ENCODE measurements around the gene SUPT5H.
"Not testable (repeated sequence)": the region's sequence is repeated elsewhere in the genome, so short reads cannot be mapped to it uniquely, and the experiment has no call there.

Gene SUPT5H

DNA sequence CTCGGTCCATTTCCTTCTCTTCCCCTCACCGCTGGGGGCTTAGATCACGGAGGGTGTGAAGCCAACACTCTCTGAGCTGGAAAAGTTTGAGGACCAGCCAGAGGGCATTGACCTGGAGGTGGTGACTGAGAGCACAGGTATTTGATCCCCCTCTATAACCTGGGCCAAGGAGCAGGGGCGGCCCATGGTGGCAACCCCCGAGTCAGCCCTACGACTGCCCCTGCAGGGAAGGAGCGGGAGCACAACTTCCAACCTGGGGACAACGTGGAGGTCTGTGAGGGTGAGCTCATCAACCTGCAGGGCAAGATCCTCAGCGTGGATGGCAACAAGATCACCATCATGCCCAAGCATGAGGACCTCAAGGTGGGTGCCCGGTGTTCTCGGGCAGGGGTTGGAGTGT, 23.7 kb downstream of the SUPT5H start:
- DNase-seq, result no peak

DNA sequence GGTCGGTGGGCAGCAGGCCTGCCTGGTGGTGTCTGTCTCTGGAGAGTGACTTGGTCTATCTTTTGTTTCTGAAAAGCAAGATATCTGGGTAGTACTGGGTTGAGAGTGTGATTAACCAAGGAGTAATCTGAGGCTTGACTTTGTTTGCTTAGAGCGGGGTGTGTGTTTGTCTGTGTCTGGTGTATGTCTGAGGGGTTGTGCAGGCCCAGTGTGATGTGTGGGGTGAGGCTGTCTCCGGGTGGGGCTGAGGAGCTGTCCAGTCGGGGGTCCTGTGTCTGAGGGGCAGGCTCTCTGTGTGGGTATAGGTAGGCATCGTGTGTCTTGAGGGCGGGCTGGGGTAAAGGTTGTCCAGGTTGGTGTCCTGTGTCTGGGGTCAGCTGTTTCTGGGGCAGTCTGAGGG, 24.2 kb downstream of the SUPT5H start:
- no peak for DNase-seq

DNA sequence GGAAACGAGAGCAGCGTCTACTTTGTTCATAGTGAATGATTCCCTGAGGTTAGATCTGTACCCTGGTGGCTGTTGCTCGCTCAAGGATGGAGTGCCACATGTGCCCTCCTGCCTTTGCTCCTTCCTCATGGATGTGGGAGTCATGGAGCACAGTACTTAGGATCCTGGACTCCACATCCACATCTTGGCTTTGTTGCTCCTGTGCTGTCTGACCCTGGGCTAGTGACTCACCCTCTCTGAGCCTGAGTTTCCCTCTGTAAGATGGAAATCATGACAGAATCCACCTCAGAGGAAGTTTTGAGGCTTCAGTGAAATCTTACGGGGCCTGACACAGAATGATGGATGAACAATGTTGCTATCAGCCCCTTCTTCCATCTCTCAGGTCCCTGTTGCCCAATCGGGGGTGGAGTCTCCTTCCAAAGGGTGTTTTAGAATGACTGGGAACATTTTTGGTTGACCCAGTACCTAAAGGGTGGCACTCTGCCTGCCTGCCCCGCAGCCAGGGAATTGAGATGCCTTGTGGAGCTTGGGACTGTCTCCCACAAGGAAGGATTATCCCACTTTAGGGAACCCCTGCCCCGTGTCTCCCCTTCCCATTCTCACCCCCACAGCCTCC, 25.4 kb downstream of the SUPT5H start:
- DNase-seq, result peak in 1 of 2 experiments; percentile 34

DNA sequence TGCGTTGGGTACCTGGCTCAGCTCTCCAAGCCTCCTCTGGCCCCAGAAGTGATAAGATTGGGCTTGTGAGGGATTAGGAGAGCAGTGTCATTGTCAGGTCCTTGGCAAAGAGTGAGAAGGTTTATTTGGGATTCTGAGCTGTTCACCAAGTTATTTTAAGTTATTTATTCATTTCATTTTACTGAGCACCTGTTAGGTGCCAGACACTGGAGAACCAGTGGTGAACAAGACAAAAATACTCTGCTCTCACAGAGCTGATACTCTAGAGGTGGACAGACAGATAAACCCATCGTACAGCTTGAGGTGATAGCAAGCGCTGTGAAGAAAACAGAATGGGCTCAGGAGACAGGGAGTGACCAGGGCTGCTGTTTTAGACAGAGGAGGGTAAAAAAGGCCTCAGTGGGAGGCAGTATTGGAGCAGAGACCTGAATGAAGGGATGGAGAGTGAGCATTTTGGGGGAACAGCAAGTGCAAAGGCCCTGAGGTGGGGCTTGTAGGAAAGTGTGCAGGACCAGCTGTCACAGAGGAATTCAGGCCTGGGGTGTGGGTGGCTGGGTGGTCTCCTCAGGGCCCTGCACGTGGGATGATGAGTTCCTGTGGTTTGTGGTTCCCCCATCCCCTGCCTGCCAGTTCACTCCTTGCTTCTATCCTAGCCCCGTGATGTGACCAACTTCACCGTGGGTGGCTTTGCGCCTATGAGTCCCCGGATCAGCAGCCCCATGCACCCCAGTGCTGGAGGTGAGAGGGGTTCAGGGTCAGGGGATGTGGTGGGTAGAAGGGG, 26.6 kb downstream of the SUPT5H start:
- no peak for DNase-seq

DNA sequence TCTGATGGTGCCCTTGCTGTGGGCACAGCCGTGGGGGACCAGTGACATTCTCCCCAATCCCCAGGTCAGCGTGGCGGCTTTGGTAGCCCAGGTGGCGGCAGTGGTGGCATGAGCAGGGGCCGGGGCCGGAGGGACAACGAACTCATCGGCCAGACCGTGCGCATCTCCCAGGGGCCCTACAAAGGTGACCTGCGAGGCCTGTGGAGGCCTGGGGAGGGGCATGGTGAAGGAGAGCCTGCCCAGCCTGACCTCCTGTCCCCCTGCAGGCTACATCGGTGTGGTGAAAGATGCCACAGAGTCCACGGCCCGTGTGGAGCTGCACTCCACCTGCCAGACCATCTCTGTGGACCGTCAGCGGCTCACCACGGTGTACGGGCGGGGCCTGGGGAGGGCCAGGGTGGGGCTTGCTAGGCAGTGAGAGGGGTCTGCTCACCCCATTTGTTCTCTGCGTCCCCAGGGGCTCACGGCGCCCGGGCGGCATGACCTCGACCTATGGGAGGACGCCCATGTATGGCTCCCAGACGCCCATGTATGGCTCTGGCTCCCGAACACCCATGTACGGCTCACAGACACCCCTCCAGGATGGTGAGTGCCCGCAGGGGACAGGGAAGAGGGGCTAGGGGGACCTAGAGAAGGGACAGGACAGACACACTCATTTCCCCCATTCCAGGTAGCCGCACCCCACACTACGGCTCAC, 27.5 kb downstream of the SUPT5H start:
- no peak for DNase-seq

DNA sequence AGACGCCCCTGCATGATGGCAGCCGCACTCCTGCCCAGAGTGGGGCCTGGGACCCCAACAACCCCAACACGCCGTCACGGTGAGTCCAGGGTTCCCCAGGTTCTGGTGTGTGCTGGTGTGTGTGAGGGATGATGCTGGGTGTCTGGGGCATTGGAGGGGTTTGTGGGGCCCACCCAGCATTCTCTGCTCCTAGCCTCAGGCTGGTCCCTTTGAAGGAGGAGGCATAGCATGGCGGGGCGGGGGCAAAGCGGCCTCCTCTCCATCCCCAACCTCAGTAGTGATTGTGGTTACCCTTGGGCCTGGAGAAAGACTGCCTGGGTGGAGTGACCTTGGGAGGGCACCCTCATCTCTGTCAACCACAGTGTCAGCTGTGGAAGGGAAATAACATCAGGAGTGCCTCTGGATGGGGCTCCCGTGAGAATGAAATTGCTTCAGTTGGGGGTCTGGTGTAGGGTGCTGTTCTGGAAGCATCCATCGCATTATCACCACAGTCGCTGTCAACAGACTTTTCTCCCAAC, 28.1 kb downstream of the SUPT5H start:
- DNase-seq, result no peak

DNA sequence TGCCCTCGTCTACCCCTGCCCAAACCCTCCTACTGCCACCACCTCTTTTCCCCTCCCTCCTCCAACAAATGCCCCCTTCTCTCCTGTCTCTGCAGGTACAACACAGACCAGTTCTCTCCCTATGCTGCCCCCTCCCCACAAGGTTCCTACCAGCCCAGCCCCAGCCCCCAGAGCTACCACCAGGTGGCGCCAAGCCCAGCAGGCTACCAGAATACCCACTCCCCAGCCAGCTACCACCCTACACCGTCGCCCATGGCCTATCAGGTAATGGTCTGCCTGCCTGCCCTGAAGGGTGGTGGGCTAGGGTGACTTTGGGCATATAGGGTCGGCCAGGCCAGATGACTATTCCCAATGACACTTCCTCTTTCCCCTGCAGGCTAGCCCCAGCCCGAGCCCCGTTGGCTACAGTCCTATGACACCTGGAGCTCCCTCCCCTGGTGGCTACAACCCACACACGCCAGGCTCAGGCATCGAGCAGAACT, 28.8 kb downstream of the SUPT5H start:
- DNase-seq, result peak; percentile 72 to 80

DNA sequence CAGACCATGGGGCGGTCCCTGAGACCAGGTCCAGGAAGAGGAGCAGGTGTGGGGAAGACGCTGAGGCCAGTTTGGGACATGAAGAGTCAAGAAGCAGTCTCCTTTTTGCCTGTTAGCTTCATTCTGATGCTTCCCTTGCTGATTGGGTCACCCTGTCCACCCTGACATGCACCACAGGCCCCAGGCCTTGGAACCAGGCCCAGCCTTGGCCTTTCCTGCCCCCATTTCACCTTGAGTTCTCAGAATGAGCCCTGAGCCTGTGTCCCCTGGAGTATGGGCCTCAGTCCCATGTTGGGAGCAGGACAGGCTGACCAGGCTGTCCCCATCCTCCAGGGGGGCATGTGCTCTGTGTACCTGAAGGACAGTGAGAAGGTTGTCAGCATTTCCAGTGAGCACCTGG, 30.4 kb downstream of the SUPT5H start:
- DNase-seq, result no peak

DNA sequence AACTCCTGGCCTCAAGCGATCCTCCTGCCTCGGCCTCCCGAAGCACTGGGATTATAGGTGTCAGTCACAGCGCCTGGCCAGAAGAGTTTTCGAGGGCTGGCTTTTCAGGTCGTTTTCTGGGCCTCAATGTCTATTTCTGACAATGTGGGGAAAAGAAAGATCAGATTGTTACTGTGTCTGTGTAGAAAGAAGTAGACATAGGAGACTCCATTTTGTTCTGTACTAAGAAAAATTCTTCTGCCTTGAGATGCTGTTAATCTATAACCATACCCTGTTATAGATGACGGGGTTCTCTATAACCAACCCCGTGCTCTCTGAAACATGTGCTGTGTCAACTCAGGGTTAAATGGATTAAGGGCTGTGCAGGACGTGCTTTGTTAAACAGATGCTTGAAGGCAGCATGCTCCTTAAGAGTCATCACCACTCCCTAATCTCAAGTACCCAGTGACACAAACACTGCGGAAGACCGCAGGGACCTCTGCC, 34.0 kb downstream of the SUPT5H start:
- not testable (repeated sequence) for DNase-seq

DNA sequence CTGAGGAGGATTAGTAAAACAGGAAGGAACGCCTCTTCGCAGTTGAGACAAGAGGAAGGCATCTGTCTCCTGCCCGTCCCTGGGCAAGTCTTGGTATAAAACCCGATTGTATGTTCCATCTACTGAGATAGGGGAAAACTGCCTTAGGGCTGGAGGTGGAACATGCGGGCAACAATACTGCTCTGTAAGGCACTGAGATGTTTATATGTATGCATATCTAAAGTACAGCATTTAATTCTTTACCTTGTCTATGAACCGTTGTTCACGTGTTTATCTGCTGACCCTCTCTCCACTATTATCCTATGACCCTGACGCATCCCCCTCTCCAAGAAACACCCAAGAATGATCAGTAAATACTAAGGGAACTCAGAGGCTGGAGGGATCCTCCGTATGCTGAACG, 34.5 kb downstream of the SUPT5H start:
- DNase-seq, result no peak

DNA sequence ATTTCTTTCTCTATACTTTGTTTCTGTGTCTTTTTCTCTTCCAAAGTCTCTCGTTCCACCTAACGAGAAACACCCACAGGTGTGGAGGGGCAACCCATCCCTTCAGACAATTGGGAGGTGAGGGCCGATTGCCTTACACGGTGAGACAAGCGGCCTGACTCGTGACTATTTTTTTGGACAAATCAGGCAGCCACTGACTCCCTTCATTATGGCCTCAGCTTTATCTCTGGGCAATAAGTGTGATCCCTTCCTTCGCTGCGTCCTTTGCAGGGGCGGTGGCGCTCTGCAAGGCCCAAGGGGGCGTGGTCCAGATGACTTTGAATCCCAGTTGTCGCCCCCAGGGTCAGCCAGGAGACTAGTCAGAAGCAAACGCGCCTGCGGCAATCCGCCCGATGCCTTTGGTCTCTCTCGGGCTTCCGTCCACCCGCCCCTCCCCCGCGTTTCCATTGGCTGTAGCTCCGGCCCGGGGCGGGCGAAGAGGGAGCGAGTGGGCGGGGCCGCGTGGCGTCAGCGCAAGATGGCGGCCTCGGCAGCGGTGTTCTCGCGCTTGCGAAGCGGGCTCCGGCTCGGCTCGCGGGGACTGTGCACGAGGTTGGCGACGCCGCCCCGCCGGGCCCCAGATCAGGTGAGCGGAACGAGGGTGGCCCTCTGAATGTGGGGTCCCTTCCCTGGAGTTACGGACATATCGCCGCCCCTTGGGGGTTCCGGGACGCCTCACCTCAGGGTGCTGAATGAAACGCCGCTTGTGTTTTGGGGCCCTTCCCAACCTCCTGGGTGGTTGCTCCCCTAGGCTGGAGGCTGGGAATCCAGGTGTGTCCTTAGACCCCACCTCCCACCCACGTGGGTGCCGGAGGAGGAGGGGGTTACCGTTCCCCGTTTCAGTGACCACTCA, 35.2 kb downstream of the SUPT5H start, which contains the start of gene TIMM50:
Gene TIMM50, plus strand, starts transcription at position 502 of the 892 bp plus-strand sequence. Its CDS starts 16 bp downstream, at position 518.
- DNase-seq, result peak; percentile 99

DNA sequence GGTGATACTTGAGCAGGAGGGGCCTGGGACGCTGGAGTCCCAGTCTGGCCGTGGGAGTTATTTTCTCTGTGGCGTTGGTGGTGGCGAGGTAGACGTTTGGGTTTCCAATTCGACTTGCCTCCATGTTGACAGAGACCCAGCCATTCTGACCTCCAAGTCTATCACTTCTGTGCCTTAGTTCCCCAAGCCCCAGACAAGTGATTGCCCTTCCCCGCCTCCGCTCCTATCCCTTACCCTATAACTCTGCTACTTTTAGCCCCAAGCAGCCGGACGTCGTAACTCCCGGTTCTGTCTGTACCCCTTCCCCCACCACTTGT, 35.8 kb downstream of the SUPT5H start:
- DNase-seq, result no peak

DNA sequence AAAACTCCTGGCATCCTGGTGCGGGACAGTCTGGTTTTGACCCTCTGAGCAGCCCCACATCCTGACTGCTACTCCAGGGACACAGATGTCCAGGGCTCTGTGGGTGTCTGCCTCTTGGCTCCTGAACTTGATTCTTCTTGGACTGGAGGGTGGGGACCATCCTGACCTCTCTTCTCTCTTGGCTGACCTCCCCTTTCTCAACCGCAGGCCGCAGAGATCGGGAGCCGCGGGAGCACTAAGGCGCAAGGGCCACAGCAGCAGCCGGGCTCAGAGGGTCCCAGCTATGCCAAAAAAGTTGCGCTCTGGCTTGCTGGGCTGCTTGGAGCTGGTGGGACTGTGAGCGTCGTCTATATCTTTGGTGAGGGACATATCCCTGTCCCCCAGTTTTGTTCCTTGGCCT, 36.3 kb downstream of the SUPT5H start:
- no peak for DNase-seq

DNA sequence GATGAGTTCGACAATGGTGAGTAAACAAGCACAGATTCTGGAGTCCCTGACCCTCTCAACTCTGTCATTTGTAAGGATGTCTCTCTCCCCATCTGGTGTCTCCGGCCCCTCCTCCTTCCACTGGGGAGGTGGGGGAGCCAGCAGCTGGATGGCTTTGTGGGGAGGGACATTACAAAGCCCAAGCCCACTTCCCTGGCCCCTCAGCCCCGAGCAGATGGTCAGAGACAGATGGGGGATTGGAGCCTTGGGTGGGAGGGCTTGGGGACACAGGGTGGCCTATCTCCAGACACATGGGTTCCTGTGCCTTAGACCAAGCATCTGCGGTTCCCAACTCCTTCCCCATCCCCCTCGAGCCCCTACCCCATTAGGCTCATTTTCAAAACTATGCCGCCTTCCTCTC, 37.8 kb downstream of the SUPT5H start:
- no peak for DNase-seq

DNA sequence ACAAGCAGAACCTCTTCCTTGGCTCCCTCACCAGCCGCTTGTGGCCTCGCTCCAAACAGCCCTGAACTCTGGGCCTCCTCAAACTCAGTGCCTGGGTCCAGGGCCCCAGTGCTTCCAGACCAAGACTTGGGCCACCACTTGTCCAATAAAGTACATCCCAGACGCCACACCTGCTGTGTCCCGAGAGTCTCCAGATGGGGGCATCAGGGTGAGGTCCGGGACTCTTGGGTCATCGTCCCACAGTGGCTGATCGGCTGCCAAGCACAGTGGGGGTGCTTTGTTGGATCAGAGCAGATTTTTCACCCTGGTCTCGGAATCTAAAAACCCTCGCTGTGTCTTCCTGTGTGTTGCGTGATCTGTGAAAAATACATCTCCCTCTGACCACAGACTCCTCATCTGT, 44.4 kb downstream of the SUPT5H start:
- DNase-seq, result no peak

DNA sequence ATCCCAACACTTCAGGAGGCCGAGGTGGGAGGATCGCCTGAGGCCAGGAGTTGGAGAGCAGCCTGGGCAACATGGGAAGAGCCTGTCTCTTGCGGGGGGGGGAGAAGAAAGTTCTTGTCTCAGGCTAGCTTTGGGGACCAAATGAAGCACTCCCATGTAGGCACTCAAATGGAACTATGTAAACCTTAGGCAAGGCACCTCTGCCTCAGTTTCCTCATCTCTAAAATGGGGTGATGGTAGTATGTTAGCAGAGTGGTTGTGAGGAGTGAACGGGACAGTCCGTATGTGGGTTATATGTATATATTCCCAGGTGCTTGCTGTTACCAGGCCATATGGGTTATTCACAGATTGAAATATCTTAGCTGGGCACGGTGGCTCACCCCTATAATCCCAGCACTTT, 46.8 kb downstream of the SUPT5H start:
- no peak for DNase-seq

DNA sequence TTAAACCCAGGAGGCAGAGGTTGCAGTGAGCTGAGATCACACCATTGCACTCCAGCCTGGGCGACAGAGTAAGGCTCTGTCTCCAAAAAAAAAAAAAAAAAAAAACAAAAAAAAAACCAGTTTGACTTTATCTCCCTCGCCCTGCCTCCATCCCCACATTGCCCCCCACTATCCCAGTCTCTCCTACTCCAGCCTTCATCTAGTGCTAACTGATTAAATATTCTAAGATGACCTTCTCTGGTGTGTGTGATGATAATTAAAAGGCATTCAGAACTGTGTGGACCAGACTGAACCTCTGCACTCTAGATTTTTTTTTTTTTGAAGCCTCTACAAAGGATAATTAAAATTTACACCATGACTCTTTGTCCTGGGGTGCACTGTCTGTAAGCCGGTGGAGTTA, 47.4 kb downstream of the SUPT5H start:
- DNase-seq, result no peak

DNA sequence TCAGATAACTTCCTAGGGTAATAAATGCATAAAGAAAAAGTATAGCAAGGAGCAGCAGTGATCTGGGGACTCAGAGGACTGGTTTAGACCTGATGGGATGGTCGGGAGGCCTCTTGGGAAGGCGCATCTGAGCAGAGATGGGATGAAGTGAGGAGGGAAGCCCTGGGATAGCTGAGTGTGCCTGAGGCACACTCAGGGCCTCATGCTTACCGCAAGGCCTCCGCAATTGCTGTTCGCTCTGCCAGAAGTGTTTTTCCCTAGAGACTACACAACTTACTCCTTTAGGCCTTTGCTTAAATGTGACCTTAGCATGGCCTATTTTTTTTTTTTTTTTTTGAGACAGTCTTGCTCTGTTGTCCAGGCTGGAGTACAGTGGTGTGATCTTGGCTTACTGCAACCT, 49.3 kb downstream of the SUPT5H start:
- no peak for DNase-seq

DNA sequence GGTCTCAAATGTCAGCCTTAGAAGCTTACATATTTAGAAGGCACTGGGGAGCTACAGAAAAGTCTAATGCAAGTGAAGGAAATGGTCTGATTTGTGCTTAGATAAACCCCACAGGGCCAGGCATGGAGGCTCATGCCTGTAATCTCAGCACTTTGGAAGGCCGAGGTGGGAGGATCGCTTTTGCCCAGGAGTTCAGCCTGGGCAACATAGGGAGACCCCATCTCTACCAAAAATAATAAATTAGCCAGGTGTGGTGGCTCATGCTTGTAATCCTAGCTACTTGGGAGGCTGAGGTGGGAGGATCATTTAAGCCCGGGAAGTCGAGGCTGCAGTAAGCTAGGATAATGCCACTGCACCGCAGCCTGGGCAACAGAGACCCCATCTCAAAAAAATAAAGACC, 50.7 kb downstream of the SUPT5H start:
- no peak for DNase-seq

DNA sequence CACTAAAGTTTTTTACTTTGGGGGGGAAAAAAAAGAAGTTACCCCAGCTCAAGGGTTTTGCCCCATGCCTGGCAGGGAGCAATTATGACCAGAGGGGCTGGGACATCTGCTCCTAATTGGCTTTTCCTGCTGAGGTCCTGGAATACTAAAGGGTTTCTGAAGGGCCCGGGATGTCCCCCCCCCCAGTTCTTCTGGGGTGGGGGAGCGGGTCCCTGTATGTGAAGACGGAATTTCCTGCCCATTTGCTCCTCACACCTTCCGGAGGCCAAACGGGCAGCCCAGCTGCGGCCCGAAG, 52.3 kb downstream of the SUPT5H start:
- no peak for DNase-seq

DNA sequence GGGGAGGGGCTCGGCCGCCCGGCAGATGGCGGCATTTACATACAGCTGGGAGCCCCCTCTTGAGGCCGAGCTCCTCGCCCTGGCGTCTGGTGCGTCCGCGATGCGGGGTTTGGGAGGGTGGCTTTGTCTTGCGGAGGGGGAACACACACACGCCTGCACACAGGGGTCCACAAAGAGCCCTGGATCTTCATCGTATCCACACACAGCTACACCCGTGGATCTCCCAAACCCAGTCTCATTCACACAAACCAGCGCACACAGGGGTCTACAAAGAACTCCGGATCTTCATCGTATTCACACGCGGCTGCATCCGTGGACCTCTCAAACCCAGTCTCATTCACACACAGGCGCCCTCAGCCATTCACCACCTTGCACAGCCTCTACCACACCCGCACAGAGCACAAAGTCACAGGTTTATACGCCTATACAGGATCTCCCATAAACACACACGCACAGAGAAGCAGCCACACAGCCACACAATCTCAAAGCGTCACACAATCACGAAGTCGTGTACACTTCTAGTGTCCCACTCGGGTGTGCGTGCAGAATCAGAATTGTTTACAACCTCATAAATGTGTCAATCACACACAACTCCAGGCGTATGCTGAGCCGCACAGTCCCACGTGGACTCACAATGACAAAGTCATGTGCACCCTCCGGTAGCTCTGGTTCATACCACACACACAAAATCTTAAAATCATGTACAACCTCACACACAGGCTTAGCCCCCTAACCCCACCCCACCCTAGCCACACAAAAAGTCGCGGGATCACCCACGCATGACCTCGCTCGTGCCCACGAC, 52.8 kb downstream of the SUPT5H start:
- peak in 1 of 2 experiments; percentile 29 for DNase-seq

Measured in activated CD4-positive, alpha-beta T cell treated with anti-CD3 and anti-CD28 coated beads, Interleukin-2, amount 50 U/mL, for 48 hours (primary cell).